Measurements from ENCODE around the gene ACP1. TPM values are rescaled to one million over a fixed set of nuclear protein-coding genes. Genes with fewer than 3 reads are reported as not detected.

The ACP1 gene
- total RNA-seq, 1 experiment from 2014 or later: 193 TPM

DNA sequence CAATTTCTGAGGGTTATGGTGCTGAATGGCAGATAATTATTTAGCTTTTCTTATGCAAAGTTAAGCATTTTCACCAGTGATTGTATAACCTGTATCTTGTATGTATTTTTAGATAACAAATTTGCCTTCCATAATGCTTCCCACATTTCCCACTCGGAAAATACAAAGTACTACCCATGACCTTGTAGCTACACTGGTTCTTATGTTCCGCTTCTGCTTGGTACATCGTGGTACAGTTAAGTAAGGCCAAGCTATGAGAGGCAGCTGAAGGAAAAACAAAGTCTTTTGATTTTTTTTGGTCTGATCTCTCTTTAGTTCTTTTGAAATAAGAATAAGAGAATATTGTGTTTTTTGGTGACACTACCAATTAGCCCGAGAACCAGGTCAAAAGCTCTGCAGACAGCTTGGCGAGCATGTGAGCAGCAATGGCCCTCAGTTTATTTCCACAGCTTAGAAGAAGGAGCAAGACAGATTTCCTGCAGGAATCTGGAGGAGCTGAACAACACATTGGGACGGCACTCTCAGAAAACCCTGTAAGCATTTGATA lies 27.7 kb upstream of the ACP1 start:
- Mint-ChIP-seq H3K27ac (ENCODE audit: unreplicated experiment) (no peak overlapping the region), H3K4me1 (ENCODE audit: low read depth, unreplicated experiment) (no peaks in the 10 kb centered on the region), H3K9me3 (ENCODE audit: unreplicated experiment) (no peaks in the 10 kb centered on the region), H3K36me3 (ENCODE audit: insufficient read depth, unreplicated experiment) (peaks cover 21% of the 10 kb centered on the region), H3K27me3 (ENCODE audit: insufficient read depth, unreplicated experiment) (no peaks in the 10 kb centered on the region), H3K4me3 (ENCODE audit: unreplicated experiment) (no peak overlapping the region)
- intact Hi-C loops (cut with micrococcal nuclease; ENCODE audit: unreplicated experiment): no loop called here
- Histone ChIP-seq H3K36me3 (ENCODE audit: control insufficient read depth, insufficient read depth, low read length) (no peaks in the 10 kb centered on the region), H3K27me3 (replicated peaks; ENCODE audit: control insufficient read depth, insufficient read depth, low read length) (no peaks in the 10 kb centered on the region), H3K4me3 (ENCODE audit: low read depth, low read length) (no peak overlapping the region), H3K9me3 (no peaks in the 10 kb centered on the region), H3K4me1 (no peaks in the 10 kb centered on the region)
- POLR2A ChIA-PET: no interaction called here
- no TSS peak for BruUV-seq (replicated peaks)
- CTCF ChIA-PET: no interaction called here
- DNase-seq: no peak
- TF ChIP-seq, protein P1, sequence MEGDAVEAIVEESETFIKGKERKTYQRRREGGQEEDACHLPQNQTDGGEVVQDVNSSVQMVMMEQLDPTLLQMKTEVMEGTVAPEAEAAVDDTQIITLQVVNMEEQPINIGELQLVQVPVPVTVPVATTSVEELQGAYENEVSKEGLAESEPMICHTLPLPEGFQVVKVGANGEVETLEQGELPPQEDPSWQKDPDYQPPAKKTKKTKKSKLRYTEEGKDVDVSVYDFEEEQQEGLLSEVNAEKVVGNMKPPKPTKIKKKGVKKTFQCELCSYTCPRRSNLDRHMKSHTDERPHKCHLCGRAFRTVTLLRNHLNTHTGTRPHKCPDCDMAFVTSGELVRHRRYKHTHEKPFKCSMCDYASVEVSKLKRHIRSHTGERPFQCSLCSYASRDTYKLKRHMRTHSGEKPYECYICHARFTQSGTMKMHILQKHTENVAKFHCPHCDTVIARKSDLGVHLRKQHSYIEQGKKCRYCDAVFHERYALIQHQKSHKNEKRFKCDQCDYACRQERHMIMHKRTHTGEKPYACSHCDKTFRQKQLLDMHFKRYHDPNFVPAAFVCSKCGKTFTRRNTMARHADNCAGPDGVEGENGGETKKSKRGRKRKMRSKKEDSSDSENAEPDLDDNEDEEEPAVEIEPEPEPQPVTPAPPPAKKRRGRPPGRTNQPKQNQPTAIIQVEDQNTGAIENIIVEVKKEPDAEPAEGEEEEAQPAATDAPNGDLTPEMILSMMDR (IDR thresholded peaks at IDR 0.05; ENCODE audit: insufficient read depth in 1 of 2, low read depth in 1 of 2, low read length in 1 of 2, severe bottlenecking in 1 of 2, unreplicated experiment in 1 of 2): no peak

DNA sequence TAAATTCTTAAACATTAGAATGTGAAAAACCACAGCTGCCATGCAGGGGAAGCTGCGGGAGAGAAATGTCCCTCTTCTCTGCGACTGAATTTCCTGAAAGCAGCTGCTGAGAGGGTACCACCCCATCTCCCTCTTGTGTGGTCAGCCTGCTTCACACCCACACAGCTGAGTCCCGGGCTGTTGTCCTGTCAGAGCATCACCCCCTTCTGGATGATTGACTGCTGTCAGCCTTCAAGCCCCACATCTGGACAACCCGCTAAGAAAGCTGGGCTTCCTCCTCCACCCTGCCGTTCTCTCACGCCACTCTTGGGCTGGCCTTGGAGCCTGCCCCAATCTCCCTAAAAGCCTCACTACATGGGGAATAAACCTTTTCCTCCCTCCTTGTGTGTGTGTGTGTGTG lies 26.9 kb upstream of the ACP1 start:
- H3K4me1 ChIP-seq: no peaks in the 10 kb centered on the region
- intact Hi-C loops (cut with micrococcal nuclease; ENCODE audit: unreplicated experiment): no loop called here
- Mint-ChIP-seq H3K27me3 (ENCODE audit: insufficient read depth, unreplicated experiment) (no peaks in the 10 kb centered on the region), H3K36me3 (ENCODE audit: insufficient read depth, unreplicated experiment) (peaks cover 22% of the 10 kb centered on the region), H3K9me3 (ENCODE audit: unreplicated experiment) (no peaks in the 10 kb centered on the region), H3K4me3 (ENCODE audit: unreplicated experiment) (no peak overlapping the region), H3K27ac (ENCODE audit: unreplicated experiment) (no peak overlapping the region), H3K4me1 (ENCODE audit: low read depth, unreplicated experiment) (no peaks in the 10 kb centered on the region)
- no peaks in the 10 kb centered on the region for H3K27me3 ChIP-seq (replicated peaks; ENCODE audit: control insufficient read depth, insufficient read depth, low read length)
- H3K4me3 ChIP-seq (ENCODE audit: low read depth, low read length): no peak overlapping the region
- no peaks in the 10 kb centered on the region for H3K36me3 ChIP-seq (ENCODE audit: control insufficient read depth, insufficient read depth, low read length)
- no peak for DNase-seq
- no TSS peak for BruUV-seq (replicated peaks)
- ChIA-PET POLR2A (interaction anchor here (0.6 kb wide), 1 partner anchor 27 kb away, joined by 3 read pairs; the partner anchor contains the start of gene ACP1), CTCF (interaction anchor here (0.6 kb wide), 1 partner anchor 47 kb away, joined by 3 read pairs; no protein-coding TSS in a partner anchor)
- H3K9me3 ChIP-seq: no peaks in the 10 kb centered on the region
- TF ChIP-seq, protein P1 (IDR thresholded peaks at IDR 0.05; ENCODE audit: insufficient read depth in 1 of 2, low read depth in 1 of 2, low read length in 1 of 2, severe bottlenecking in 1 of 2, unreplicated experiment in 1 of 2): no peak

GRCh38 chr2:238431-238830 lies 26.3 kb upstream of the ACP1 start:
- Histone ChIP-seq H3K27me3 (replicated peaks; ENCODE audit: control insufficient read depth, insufficient read depth, low read length) (no peaks in the 10 kb centered on the region), H3K9me3 (no peaks in the 10 kb centered on the region), H3K4me3 (ENCODE audit: low read depth, low read length) (no peak overlapping the region), H3K4me1 (no peaks in the 10 kb centered on the region), H3K36me3 (ENCODE audit: control insufficient read depth, insufficient read depth, low read length) (no peaks in the 10 kb centered on the region)
- H3K27ac Mint-ChIP-seq (ENCODE audit: unreplicated experiment): no peak overlapping the region
- no TSS peak for BruUV-seq (replicated peaks)
- peaks cover 26% of the 10 kb centered on the region for H3K36me3 Mint-ChIP-seq (ENCODE audit: insufficient read depth, unreplicated experiment)
- intact Hi-C loops (cut with micrococcal nuclease; ENCODE audit: unreplicated experiment): no loop called here
- H3K4me1 Mint-ChIP-seq (ENCODE audit: low read depth, unreplicated experiment): no peaks in the 10 kb centered on the region
- H3K4me3 Mint-ChIP-seq (ENCODE audit: unreplicated experiment): no peak overlapping the region
- DNase-seq: no peak
- H3K27me3 Mint-ChIP-seq (ENCODE audit: insufficient read depth, unreplicated experiment): no peaks in the 10 kb centered on the region
- H3K9me3 Mint-ChIP-seq (ENCODE audit: unreplicated experiment): no peaks in the 10 kb centered on the region
- CTCF ChIA-PET: interaction anchor here (0.6 kb wide), 1 partner anchor 47 kb away, joined by 3 read pairs; no protein-coding TSS in a partner anchor
- TF ChIP-seq, protein P1 (IDR thresholded peaks at IDR 0.05; ENCODE audit: insufficient read depth in 1 of 2, low read depth in 1 of 2, low read length in 1 of 2, severe bottlenecking in 1 of 2, unreplicated experiment in 1 of 2): no peak
- POLR2A ChIA-PET: no interaction called here
